GM21381 (cell line): Measurements from ENCODE around the gene KCNC1.

Source experiments
- ATAC-seq: cut with Tn5 transposase; IDR thresholded peaks from one replicate; pipeline ENCODE4 v1.9.1; 2021; ENCODE audit warnings: mild to moderate bottlenecking, moderate library complexity; ENCODE audit not compliant: unreplicated experiment

The KCNC1 gene

DNA sequence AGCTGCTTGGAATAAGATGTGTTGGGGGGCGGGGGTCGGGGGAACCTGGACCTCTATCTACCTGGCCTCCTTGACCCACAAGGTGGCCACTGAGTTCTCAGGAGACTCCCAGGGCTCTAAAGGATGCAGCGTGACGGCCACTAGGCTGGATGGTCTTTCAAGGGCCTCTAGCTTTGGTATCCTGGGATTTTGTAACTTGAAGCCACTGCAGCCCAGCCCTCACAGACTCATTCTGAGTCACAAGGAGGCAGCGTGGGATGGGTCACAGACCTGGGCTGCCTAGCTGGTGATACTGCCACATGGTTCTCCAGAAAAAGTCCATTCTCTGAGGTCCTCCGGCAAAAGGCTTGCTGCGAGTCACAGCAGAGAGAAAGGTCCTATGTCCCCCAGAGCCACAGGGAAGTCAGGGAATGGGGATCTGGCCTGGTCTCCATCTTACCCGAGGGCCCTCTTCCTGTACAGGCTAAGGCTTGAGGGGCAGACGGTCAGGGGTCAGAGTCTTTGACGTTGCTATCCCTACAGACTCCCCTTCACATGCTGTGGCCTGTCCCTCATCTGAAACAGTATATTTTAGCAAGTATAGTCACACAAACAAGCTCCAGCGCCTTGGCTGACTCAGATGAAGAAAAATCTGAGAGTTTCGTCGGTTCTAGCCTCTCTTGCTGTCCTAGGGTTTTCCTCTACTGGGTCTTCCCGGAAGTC is 52.4 kb downstream of the KCNC1 start:
- ATAC-seq, result no peak

DNA sequence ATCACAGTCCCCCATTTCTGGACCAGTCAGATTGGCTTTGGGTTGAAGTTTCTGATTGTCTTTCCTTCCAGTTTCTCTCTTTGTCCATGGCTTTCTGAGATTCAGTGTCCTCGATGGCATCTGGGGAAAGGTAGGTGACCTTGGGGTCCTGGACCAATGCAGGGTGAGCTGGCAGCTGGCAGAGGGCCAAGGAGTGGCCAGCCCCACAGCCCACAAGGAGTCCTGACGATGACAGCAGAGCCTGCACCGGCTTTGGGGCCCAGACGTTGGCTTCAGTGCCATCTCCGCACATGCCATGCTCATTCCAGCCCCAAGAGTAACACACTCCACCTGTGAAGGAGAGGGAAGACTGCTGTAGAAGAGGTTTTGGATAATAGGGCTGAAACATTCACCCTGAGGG is 53.5 kb downstream of the KCNC1 start:
- no peak for ATAC-seq

DNA sequence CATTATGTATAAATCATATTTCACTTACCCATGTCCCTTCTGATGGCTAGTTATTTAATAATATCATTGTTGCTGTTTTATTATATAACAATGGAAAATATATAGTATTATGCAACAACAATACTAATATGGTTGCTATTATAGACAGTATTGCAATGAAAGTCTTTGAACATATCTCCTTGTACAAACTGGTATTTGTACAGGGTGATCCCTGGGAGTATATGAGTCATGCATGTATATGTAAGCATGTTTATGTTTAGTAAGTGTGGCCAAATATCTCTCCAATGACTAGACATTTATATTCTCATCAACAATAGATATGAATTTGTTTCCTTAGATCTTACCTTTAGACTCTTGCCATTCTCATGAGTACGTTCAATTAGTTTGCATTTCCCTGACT is 55.9 kb downstream of the KCNC1 start:
- no peak for ATAC-seq

DNA sequence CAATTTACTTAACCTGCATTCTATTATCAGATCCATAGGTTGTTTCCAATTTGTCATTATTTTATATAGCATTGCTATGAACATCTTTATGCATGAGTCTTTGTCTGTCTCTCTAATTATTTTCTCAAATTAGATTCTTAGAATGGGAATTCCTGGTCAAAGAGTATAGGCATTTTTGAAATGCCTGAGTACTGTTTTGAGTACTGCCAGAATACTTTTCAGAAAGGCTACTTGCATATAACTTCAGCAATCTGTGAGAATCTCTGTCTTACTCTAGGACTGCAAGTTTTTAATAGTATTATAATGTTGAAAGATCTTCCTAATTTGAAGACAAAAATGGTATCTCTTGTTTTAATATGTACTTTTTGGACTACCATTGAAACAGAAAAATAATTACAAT is 56.6 kb downstream of the KCNC1 start:
- ATAC-seq, result no peak

DNA sequence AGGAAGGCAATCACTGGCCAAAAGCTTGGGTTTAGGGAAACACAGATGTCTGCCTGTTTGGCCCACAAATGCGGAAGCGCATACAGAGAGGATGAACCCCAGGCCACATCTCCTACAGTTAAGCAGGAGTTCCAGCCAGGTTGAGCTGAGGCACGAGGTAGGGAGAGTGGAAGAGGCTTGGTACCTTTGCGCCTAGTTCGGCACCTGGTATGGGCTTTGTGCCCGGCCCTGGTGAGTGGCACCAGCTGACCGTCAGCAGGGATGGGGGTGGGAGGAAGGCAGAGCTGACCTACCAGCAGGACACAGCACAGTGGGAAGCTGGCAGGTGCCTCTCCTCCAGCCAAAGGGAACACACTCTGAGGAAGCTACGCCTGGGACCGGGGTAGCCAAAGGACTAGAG is 57.6 kb downstream of the KCNC1 start:
- no peak for ATAC-seq

DNA sequence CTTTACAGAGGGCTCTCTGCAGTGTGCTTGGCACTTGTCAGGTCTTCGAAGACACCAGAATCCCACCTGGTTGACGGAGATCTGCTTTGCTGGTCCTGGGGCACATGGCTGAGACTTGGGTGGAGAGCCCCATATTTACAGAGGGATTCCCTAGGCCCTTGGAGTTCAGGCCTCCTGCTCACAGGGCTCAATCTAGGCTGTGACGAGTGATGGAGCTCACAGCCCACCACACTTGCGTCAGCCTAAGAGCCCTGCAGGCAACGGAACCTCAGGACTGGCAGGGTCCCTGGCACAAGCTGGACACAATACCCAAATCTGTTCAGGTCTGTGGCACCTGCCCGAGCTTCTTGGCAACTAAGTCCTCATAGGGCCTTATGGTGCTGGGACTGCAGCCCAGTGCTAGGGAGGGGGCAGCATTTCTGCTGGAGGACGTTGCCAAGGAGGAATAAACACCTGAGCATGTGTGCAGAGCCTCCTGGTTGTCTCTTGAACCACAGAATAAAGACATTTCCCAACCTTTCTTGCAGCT is 59.1 kb downstream of the KCNC1 start:
- no peak for ATAC-seq

DNA sequence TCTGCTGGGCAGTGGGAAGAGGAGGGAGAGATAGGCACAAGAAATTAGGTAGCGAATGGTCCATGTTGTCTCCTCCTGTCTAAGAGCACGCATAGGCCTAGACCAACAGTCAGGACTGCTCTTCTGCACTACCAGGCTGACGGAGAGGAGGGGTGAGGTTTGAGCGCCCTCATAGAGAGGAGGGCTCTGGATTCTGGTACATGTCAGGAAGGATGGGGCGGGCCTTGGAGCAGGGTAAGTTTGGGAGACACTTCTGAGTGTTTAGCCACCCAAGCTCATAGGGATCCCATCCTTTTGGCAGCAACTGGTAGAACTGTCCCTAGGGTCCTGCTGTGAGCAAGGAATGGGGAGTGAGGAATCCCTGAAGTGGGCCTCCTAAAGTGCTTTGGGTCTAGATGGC is 60.4 kb downstream of the KCNC1 start:
- no peak for ATAC-seq

DNA sequence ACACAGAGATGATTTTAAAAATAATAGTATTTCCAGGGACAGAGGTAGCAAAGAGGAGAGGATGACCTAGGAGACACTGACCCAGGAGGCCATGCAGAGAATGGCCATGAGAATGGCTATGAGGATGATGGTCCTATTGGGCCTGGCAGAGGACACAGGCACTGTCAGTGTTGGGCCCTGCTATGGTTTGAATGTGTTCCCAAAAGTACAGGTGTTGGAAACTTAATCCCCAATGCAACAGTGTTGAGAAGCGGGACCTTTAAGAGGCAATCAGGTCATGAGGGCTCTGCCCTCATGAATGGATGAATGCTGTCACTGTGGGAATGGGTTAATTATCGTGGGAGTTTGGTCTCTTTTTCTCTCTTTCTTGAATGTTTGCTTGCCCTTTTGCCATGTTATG is 61.6 kb downstream of the KCNC1 start:
- no peak for ATAC-seq

DNA sequence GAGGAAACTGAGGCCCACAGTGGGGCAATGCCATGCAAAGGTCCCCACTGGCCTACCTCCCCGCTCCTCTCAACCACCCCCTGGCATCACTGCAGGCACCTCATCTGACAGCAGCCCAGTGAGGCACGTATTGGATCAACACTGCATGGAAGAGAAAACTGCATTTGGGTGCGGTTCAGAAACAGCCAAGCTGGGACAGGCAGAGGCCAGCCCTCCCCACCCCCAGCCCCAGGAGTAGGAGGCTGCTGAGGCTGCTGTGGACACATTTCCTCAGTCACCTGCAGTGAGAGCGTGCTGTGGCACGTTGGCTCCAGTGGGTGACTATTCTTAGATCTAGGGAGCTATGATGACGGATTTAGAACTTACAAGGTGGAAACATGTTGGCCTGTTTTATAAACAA is 63.7 kb downstream of the KCNC1 start:
- ATAC-seq, result no peak

DNA sequence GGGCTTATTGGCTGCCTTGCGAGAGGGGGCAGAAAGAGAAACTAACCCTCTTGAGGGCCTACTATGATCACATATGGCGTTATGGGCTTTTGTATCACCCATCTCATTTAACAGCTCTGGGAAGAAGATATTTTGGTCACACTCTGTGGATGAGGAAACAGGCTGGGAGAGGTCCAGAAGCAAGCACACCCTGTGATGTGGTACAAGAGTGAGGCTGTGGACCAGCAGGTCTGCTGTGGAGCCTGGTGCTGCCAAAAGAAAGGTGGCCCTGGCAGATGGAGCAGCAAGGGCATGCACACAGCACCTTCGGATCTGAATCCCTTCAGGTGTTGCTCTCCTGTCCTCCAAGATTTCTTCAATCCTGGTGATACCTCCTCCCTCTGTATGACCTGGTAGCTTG is 64.1 kb downstream of the KCNC1 start:
- ATAC-seq, result no peak

DNA sequence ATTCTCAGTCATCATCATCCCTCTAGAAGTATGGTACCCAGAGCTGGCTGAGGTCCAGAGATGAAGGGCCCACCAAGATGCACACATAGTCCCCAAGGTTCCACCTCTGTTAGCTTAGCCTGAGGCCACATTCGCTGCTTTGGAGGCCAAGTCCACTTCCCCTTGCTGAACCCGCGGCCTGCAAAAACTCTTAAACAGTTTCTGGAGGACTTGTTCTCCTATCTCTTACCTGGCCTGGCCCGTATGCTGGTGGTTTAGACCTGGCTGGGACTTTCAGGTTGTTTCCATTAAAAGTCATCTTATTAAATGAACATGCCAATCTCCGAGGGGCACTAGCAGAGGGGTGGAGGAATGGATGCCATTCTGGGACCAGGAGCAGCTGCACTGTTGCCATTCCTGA is 64.6 kb downstream of the KCNC1 start:
- ATAC-seq, result no peak

DNA sequence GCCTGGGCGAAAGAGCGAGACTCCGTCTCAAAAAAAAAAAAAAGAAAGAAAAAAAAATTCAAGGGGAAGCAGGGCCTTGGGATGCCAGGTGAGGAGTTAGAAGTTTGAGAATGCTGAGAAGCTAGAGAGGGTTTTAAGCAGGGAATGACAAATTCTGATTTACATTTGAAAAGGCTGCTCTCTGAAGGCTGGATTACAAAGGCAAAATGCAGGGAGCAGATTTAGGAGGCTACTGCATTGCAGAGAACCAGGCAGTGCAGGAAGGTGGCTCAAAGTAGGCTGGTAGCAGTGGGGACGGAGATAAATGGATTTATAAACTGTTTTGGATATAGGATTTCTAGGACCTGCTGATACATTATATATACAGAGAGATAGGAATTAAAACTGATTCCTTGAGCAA is 66.6 kb downstream of the KCNC1 start:
- ATAC-seq, result no peak

DNA sequence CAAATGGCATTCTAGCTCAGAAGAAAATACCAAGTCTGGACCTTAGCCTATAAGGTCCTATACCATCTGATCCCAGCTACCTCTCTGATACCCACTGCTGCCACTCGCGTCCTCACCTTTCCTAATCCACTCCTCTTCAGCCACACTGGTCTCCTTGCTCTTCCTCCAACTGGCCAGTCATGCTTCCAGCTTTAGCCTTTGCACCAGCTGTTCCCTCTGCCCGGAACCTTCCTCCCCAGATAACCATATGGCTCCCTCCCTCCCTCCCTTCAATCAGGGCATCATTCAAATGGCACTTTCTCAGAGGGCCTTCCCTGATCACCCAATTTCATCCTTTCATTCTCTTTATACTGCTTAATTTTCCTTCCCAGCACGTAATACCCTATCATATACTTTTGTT is 67.9 kb downstream of the KCNC1 start:
- no peak for ATAC-seq

DNA sequence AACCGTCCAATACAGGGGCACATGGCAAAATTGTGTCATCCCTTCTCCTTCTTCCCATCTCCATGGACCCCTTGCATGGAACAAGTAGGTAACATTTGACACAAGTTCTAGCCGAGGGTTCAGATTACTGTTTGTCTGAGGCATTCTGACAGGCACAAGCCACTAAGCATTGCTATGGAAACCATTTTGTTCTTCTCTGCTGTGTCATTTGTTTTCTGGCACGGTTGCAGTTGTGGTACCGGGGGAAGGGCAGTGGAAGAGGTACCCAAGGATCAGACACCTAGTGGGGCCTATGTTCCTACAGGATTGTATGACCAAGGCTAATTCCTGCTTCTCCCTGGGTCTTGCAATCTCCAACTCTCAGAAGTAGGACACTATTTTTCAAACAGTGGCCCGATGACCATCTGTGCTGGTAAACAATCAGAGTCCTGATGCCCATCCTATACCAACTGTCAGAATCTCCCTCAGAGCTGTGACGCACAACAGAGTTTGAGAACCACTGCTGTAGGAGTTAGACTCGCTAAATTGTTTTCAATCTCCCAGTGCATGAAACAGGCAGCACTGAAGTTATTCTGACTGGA is 69.3 kb downstream of the KCNC1 start:
- no peak for ATAC-seq

DNA sequence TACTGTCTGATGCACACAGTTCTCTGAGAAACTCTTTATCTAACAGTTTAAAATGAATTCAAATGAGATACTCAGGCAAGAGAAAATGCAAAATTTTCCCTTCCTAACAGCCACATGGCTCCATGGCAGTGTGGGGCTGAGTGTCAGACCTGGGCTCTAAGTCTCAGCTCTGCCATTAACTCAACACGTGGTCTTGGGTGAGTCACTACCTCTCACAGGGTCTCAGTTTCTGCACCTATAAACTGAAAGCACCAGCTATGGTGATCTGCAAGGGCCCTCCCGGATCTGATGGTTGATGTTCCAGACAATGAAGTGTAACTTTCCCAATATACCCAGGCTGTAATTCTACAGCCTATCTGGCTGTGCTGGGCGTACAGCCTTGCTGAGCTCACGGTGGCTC is 70.5 kb downstream of the KCNC1 start:
- no peak for ATAC-seq

DNA sequence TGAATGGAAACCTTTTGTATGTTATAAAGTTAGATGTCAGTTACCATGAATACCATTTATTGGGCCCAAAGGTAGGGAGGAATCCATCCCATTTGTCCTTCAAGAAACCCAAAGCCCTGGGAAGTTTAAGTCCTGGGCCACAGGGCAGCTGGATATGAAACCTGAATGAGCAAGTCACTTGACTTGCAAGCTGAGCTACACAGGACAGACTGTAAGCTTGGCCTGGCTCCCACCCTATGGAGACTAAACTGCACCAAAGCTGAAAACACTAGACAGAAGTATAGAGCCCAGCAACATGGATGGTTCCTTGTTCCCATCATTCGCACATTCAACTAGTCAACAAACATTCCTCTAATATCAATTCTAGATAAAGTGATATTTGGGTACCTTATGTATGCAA is 71.3 kb downstream of the KCNC1 start:
- no peak for ATAC-seq

DNA sequence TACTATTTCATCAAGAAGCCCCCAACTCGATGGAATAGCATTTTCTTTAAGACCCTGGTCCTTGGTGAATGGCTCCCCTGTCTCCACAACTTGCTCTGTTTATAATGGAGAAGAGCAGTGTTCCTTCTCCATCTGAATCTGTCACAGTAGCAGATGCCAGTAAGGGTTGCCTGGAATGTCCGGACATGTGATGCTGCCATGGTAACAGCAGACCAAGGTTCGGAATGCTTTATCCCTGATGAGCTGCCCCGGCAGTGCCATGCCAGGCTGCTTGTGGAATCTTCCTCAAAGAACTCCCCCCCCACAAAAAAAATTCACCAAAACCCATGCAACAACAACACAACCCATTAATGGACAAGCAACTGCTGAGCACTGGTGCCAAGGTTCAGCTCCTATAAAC is 72.5 kb downstream of the KCNC1 start:
- no peak for ATAC-seq

DNA sequence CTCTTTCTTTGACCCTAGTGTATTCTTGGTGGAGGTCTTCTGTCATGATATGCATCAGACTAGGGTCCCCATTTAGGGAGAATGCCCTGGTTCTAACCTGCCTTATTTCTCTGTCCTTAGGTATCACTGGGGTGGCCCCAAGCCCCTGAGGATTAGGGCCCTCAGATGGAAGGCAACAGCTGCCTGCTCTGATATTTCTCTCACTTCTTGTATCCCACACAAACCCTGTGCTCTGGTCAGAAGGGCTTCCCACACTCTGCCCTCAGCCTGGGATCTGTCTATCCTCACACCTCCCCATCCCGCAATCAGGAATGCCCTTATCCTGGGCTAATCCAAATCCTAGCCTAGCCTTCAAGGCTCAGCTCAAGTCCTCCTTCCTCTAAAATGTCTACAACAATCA is 75.5 kb downstream of the KCNC1 start:
- no peak for ATAC-seq

DNA sequence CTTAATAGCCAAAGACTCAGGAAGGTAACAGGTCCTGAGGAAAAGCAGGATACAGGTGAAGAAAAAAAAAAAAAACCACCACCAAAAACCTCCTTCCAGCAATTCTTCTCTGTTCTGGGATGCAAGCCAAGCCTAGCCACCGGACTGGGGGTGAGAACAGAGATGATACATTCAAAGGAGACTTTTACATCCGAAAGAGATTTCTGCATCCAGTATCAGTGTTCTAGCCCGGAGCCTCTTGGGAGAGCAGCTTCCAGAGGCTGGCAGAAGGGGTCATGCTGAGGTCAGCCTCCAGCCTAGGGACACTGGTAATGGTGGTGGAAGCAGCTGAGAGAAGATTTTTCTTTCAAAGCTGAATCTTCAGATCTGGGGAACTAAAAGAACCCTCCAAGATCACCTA is 76.2 kb downstream of the KCNC1 start:
- ATAC-seq, result no peak

DNA sequence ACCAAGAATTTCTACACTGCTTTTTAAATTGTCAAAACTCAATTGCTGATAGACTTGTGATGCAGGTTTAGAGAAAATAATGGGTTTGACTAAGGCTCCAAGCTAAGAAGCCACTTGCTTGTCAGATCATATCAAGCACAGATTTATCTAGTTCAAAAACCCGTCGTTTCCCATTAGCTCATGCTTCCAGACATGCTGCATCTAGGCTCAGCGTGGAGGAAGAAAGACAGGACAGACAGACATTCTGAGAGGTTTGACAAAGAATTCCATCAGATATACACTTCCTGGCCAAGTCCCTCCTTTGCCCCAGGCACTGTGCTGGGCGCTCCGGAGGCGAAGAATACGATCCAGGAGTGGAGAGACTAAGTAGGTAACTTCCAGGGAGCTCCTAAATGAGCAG is 76.8 kb downstream of the KCNC1 start:
- no peak for ATAC-seq

DNA sequence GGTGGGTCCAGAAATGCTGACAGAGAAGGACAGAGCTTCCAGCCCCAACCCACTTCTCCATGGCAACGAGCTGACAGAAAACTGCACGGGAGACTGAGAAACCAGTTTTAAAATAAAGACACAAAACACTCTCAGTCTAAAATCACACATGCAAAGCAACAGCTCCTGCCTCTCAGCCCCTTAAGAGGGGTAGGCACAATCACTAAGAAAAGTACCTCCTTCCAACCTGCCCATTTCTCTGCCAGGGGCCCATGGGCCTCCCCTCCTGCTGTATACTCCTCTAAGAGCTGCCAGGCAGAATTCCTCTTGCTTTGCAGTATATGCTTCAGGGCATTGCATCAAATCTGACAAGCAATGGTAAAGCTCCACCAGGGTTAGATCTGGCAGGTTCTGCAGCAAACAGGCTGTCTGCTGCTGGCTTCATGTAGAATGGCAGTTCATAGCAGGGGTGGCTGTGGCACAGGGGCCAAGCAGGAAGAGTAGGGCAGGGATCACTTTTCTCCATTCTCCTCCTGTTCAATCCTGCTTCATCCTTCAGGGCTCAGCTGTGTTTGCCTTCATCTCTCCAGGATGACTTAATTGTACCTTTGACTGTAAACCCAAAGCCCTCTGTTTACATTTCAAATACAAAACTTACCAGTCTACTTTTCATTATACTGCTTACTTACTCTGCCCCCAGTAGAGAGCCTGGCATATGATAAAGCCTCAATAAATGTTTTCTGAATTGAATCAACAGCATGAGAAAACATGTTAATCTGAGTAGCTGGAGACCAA is 77.7 kb downstream of the KCNC1 start:
- ATAC-seq, result no peak

DNA sequence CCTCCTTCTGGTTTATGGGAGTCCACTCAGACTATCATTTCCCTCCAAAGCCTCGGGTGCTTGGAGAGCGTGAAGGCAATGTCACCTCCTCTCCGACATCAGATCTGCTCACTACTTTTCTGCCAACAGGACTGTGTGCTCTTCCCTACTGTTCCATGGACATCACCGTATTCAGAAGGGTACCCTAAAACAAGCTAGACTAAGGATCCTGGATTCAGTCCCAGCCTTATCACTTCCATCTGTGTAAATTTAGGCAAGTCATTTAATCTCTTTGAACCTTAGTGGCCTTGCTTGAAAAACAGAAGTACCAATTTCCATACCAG is 78.2 kb downstream of the KCNC1 start:
- no peak for ATAC-seq
